CD4-positive, CD25-positive, alpha-beta regulatory T cell (primary cell): Measurements from ENCODE around the gene AGBL4. TPM values are rescaled to one million over a fixed set of nuclear protein-coding genes. Genes with fewer than 3 reads are reported as not detected.

ENCODE experiments used
- ATAC-seq, 2 donors: fragments of 150-1000 bp; cut with Tn5 transposase; one replicate each; pipeline ENCODE4 v1.10.0; 2021; ENCODE audit warnings: low read depth in 2 of 2, moderate number of reproducible peaks in 2 of 2, moderate library complexity in 1 of 2
- DNase-seq, 3 donors: peaks; one replicate each; pipeline versions ENCODE4 v3.0.0 to v3.0.0-alpha.2; 2012 to 2022; ENCODE audit warnings: mixed read lengths in 1 of 3
- H3K27ac ChIP-seq: one replicate; pipeline ENCODE4 v1.7.0; 2013; ENCODE audit warnings: mild to moderate bottlenecking, low read length; ENCODE audit not compliant: insufficient read depth, poor library complexity, severe bottlenecking
- H3K27me3 ChIP-seq: one replicate; pipeline ENCODE4 v1.7.0; 2013; ENCODE audit warnings: low read length; ENCODE audit not compliant: control insufficient read depth, insufficient read depth
- H3K36me3 ChIP-seq: one replicate; pipeline ENCODE4 v1.7.0; 2013; ENCODE audit warnings: mild to moderate bottlenecking, low read length, moderate library complexity; ENCODE audit not compliant: control insufficient read depth, insufficient read depth
- H3K4me1 ChIP-seq: 2 replicates; pipeline ENCODE4 v1.7.0; 2013; ENCODE audit warnings: mild to moderate bottlenecking, low read length; ENCODE audit not compliant: insufficient read depth, control insufficient read depth, poor library complexity, severe bottlenecking
- H3K4me3 ChIP-seq: one replicate; pipeline ENCODE4 v1.7.0; 2013; ENCODE audit warnings: low read depth, mild to moderate bottlenecking, low read length, moderate library complexity
- H3K9me3 ChIP-seq, 2 experiments: 1 replicate in 1 of 2; 2 replicates in 1 of 2; pipeline ENCODE4 v1.7.0; 2013; ENCODE audit warnings: low read length in 2 of 2, mild to moderate bottlenecking in 1 of 2, moderate library complexity in 1 of 2; ENCODE audit not compliant: control insufficient read depth in 2 of 2
- H3K27ac Mint-ChIP-seq, 3 donors: one replicate each; pipeline ENCODE4 v1.8.0; 2020 to 2022; ENCODE audit warnings: mild to moderate bottlenecking in 3 of 3, mixed read lengths in 3 of 3, moderate library complexity in 2 of 3
- H3K27me3 Mint-ChIP-seq: one replicate; pipeline ENCODE4 v1.8.0; 2022; ENCODE audit warnings: mild to moderate bottlenecking, mixed read lengths
- H3K36me3 Mint-ChIP-seq: one replicate; pipeline ENCODE4 v1.8.0; 2020; ENCODE audit warnings: mixed read lengths
- H3K4me1 Mint-ChIP-seq, 4 donors: one replicate each; pipeline ENCODE4 v1.8.0; 2020 to 2022; ENCODE audit warnings: mixed read lengths in 4 of 4, mild to moderate bottlenecking in 1 of 4
- H3K4me3 Mint-ChIP-seq, 4 donors: one replicate each; pipeline ENCODE4 v1.8.0; 2020 to 2022; ENCODE audit warnings: mild to moderate bottlenecking in 4 of 4, mixed read lengths in 4 of 4, moderate library complexity in 3 of 4
- H3K9me3 Mint-ChIP-seq, 7 donors: one replicate each; pipeline ENCODE4 v1.8.0; 2020 to 2022; ENCODE audit warnings: mixed read lengths in 7 of 7, mild to moderate bottlenecking in 3 of 7, moderate library complexity in 2 of 7
- polyA plus RNA-seq, 4 donors: library from polyadenylated mRNA; unstranded; fragments of 300-500 nt; fragmentation: Illumina TruSeq; gene quantifications; one replicate each; pipeline ENCODE4 v1.2.3, GENCODE V29; 2021
- total RNA-seq: library from RNA; stranded (reverse); gene quantifications from one replicate; pipeline ENCODE4 v1.2.3, GENCODE V29; 2022

The AGBL4 gene
- total and polyA plus RNA-seq, 5 donors from 2014 or later: 0.47 TPM; not detected in 4

- Mint-ChIP-seq H3K36me3 (no peaks in the 10 kb centered on the region), H3K27ac (no peak overlapping the region), H3K27me3 (no peaks in the 10 kb centered on the region), H3K9me3 (peaks cover 0 to 12% (median 1%) of the 10 kb centered on the region in 7 donors), H3K4me1 (no peaks in the 10 kb centered on the region), H3K4me3 (no peak overlapping the region)
- Histone ChIP-seq H3K27ac (no peak overlapping the region), H3K4me1 (no peaks in the 10 kb centered on the region), H3K27me3 (no peaks in the 10 kb centered on the region), H3K9me3 (no peaks in the 10 kb centered on the region), H3K4me3 (no peak overlapping the region), H3K36me3 (no peaks in the 10 kb centered on the region)
- DNase-seq (no peak), ATAC-seq (no peak)
Observed at GRCh38 chr1:48864913-48865312, 1158.8 kb downstream of the AGBL4 start.

DNA sequence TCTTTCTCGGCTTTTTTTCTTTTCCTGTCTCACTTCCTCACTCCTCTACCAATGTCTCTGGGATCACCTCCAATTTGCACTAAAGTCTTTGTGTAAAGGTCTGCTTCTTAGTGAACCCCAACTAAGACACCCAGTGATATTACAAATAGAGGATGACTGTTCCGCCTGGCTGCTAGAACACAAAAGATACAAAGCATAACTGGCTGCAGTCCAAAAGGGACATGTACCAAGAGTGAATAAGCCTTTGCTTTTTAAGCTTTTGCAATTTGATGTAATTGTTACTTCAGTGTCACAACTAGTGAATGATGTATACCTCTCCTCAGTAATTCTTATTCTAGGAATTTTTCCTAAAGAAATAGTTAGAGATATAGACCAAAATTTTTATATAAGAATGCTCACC lies 1164.3 kb downstream of the AGBL4 start:
- no peak overlapping the region for H3K27ac ChIP-seq
- H3K27ac Mint-ChIP-seq: no peak overlapping the region
- H3K27me3 Mint-ChIP-seq: no peaks in the 10 kb centered on the region
- H3K36me3 Mint-ChIP-seq: no peaks in the 10 kb centered on the region
- no peak overlapping the region for H3K4me3 Mint-ChIP-seq
- no peak for ATAC-seq
- no peak overlapping the region for H3K4me3 ChIP-seq
- DNase-seq: no peak
- H3K4me1 Mint-ChIP-seq: no peaks in the 10 kb centered on the region
- no peaks in the 10 kb centered on the region for H3K36me3 ChIP-seq
- H3K9me3 Mint-ChIP-seq: peaks cover 0 to 16% (median 2%) of the 10 kb centered on the region in 7 donors
- no peaks in the 10 kb centered on the region for H3K27me3 ChIP-seq
- H3K9me3 ChIP-seq: no peaks in the 10 kb centered on the region
- no peaks in the 10 kb centered on the region for H3K4me1 ChIP-seq

- Mint-ChIP-seq H3K27ac (no peak overlapping the region), H3K4me1 (no peaks in the 10 kb centered on the region), H3K27me3 (no peaks in the 10 kb centered on the region), H3K36me3 (no peaks in the 10 kb centered on the region), H3K9me3 (peaks cover 0 to 16% (median 2%) of the 10 kb centered on the region in 7 donors), H3K4me3 (no peak overlapping the region)
- no peaks in the 10 kb centered on the region for H3K27me3 ChIP-seq
- no peaks in the 10 kb centered on the region for H3K4me1 ChIP-seq
- DNase-seq (no peak), ATAC-seq (no peak)
- H3K36me3 ChIP-seq: no peaks in the 10 kb centered on the region
- no peaks in the 10 kb centered on the region for H3K9me3 ChIP-seq
- no peak overlapping the region for H3K4me3 ChIP-seq
- no peak overlapping the region for H3K27ac ChIP-seq
Observed at GRCh38 chr1:48858200-48858920, 1165.4 kb downstream of the AGBL4 start.

- no peak for ATAC-seq
- no peaks in the 10 kb centered on the region for H3K27me3 ChIP-seq
Observed at GRCh38 chr1:48853006-48853405, 1170.7 kb downstream of the AGBL4 start.

DNA sequence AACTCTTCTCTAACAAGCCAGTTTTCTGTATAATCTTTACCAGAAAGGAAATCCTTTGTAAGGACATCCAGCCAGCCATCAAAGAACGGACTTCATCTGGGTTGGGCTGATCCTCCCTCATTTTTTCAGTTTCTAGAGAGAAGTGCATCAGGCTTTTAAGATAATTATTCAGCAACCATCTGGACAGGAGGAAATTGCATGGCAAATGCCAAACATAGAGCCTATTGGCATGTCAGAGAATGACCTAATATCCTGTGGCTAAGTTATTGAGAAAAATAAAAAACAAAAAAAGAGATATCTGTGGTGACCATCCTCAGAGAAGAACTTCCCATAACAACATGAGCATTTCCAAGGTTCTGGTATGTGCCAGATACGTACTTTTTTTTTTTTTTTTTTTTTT lies 1172.1 kb downstream of the AGBL4 start:
- Histone ChIP-seq H3K36me3 (no peaks in the 10 kb centered on the region), H3K4me1 (no peaks in the 10 kb centered on the region), H3K27me3 (no peaks in the 10 kb centered on the region), H3K4me3 (no peak overlapping the region), H3K9me3 (no peaks in the 10 kb centered on the region), H3K27ac (no peak overlapping the region)
- Mint-ChIP-seq H3K27me3 (no peaks in the 10 kb centered on the region), H3K9me3 (peaks cover 0 to 7% (median 0%) of the 10 kb centered on the region in 7 donors), H3K27ac (no peak overlapping the region), H3K4me1 (no peaks in the 10 kb centered on the region), H3K36me3 (no peaks in the 10 kb centered on the region), H3K4me3 (no peak overlapping the region)
- DNase-seq: no peak
- no peak for ATAC-seq

More at GRCh38 chr1:48853006-48853405, 1170.7 kb downstream of the AGBL4 start:
- Histone ChIP-seq H3K36me3 (no peaks in the 10 kb centered on the region), H3K4me3 (no peak overlapping the region), H3K27ac (no peak overlapping the region), H3K4me1 (no peaks in the 10 kb centered on the region), H3K9me3 (no peaks in the 10 kb centered on the region)
- no peaks in the 10 kb centered on the region for H3K4me1 Mint-ChIP-seq
- H3K27ac Mint-ChIP-seq: no peak overlapping the region
- no peak for DNase-seq
- H3K36me3 Mint-ChIP-seq: no peaks in the 10 kb centered on the region
- H3K4me3 Mint-ChIP-seq: no peak overlapping the region
- H3K9me3 Mint-ChIP-seq: peaks cover 0 to 7% (median 0%) of the 10 kb centered on the region in 7 donors
- H3K27me3 Mint-ChIP-seq: no peaks in the 10 kb centered on the region

DNA sequence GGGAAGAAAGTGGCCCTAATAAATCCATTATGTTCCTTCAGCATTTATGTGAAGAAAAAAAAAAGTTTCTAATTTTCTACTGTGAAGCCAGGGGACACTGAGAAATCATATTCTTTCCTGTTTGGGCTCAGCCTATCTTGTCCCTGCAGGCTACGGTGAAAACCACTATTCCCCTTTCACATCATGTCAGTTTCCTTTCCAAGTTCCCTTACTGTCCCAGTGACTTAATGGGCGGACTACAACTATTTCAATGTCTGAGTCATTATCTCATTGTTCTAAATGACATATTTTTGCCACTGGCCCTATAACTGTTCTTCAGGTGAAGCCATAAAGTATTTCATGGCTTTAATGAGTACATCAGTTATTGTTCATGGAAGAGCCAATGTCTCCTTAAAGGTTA lies 1175.7 kb downstream of the AGBL4 start:
- no peaks in the 10 kb centered on the region for H3K27me3 ChIP-seq
- no peak overlapping the region for H3K4me3 Mint-ChIP-seq
- H3K36me3 Mint-ChIP-seq: no peaks in the 10 kb centered on the region

DNA sequence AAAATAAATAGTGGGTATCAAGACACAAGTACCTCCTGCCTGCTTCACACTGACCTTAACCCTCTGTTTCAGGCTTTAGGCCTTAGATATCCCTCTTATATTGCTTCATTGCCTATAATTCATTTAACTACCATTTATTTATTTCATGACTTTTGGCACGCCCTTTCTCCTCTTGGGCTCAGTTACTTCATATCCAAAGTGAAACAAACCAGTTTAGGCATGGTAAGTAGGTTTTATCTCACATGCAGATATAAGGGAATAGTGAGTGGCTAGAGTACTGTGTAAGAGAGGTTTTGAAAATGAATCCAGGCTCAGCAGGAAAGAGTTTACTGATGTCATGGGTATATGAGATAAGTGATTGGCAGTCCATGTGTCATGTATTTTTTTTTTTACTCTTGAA lies 1177.3 kb downstream of the AGBL4 start:
- Histone ChIP-seq H3K4me3 (no peak overlapping the region), H3K27me3 (no peaks in the 10 kb centered on the region), H3K36me3 (no peaks in the 10 kb centered on the region), H3K4me1 (no peaks in the 10 kb centered on the region), H3K27ac (no peak overlapping the region), H3K9me3 (no peaks in the 10 kb centered on the region)
- DNase-seq (no peak), ATAC-seq (no peak)
- no peaks in the 10 kb centered on the region for H3K27me3 Mint-ChIP-seq
- H3K36me3 Mint-ChIP-seq: no peaks in the 10 kb centered on the region
- no peak overlapping the region for H3K4me3 Mint-ChIP-seq
- H3K27ac Mint-ChIP-seq: no peak overlapping the region
- no peaks in the 10 kb centered on the region for H3K4me1 Mint-ChIP-seq
- peaks cover 0 to 2% (median 0%) of the 10 kb centered on the region in 7 donors for H3K9me3 Mint-ChIP-seq

More for the DNA sequence above, 1175.7 kb downstream of the AGBL4 start:
- no peaks in the 10 kb centered on the region for H3K4me1 Mint-ChIP-seq
- no peaks in the 10 kb centered on the region for H3K9me3 ChIP-seq
- no peaks in the 10 kb centered on the region for H3K36me3 ChIP-seq
- H3K4me3 ChIP-seq: no peak overlapping the region
- DNase-seq (no peak), ATAC-seq (no peak)
- H3K27me3 Mint-ChIP-seq: no peaks in the 10 kb centered on the region
- H3K9me3 Mint-ChIP-seq: peaks cover 0 to 6% (median 0%) of the 10 kb centered on the region in 7 donors
- no peak overlapping the region for H3K27ac ChIP-seq
- H3K27ac Mint-ChIP-seq: no peak overlapping the region
- no peaks in the 10 kb centered on the region for H3K4me1 ChIP-seq

DNA sequence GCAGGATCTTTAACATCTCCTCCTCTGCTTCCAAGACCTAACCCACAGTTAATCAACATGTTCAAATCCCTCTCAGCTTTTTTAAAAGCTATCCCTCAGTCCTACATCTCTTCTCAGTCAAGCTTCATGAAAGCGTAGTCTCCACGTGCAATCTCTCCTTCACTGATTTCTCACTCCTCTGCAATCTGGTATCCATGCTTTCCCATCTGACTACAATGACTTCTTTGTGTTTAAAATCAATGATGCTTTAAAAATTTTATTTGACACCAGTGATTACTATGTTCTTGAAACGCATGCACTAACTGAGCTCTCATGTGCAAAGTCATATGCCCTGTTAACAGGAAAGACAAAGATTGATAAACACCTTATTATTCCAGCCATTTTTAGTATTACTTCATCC lies 1179.6 kb downstream of the AGBL4 start:
- peaks cover 0 to 2% (median 0%) of the 10 kb centered on the region in 7 donors for H3K9me3 Mint-ChIP-seq
- Histone ChIP-seq H3K36me3 (no peaks in the 10 kb centered on the region), H3K27me3 (no peaks in the 10 kb centered on the region), H3K27ac (no peak overlapping the region), H3K9me3 (no peaks in the 10 kb centered on the region), H3K4me3 (no peak overlapping the region), H3K4me1 (no peaks in the 10 kb centered on the region)
- no peaks in the 10 kb centered on the region for H3K36me3 Mint-ChIP-seq
- H3K4me1 Mint-ChIP-seq: no peaks in the 10 kb centered on the region
- ATAC-seq (no peak), DNase-seq (no peak)
- no peak overlapping the region for H3K4me3 Mint-ChIP-seq
- H3K27ac Mint-ChIP-seq: no peak overlapping the region
- no peaks in the 10 kb centered on the region for H3K27me3 Mint-ChIP-seq
